HepG2 (cell line): ENCODE data around the gene WBP2NL. TPM values are rescaled to one million over a fixed set of nuclear protein-coding genes. Genes with fewer than 3 reads are reported as not detected.

Experiments
- ATAC-seq: fragments of 200-7000 bp; cut with Tn5 transposase; 3 replicates; pipeline ENCODE4 v1.9.1; 2020; ENCODE audit warnings: mild to moderate bottlenecking, moderate library complexity
- BruUV-seq: library from RNA; stranded (reverse); fragments of 400-500 nt; replicated peaks from 2 replicates; lab custom pipeline; 2021; lab: Mats Ljungman, UMichigan
- CTCF ChIA-PET: fragments of 300-600 bp; formaldehyde crosslinking; extraction: SDS; loops from one replicate; lab custom pipeline; 2021; ENCODE audit warnings: low total read pairs, inconsistent platforms, low intra/inter-chr PET ratio; lab: Yijun Ruan, JAX
- POLR2A ChIA-PET: fragments of 350-600 bp; sonication (Branson Sonifier 250); formaldehyde crosslinking; loops from one replicate; lab custom pipeline; 2020; ENCODE audit warnings: antibody characterized with exemption, inconsistent platforms; lab: Yijun Ruan, JAX
- DNase-seq: peaks from one replicate; pipeline ENCODE4 v3.0.0-alpha.2; 2015; ENCODE audit warnings: low spot score
- FAIRE-seq: peaks from 3 replicates; lab custom pipeline; 2011; peaks lifted over from hg19 to GRCh38; lab: Jason Lieb, UNC
- H2AFZ ChIP-seq: one replicate; pipeline ENCODE4 v1.6.1; 2011; ENCODE audit warnings: low read length, inconsistent platforms
- H3K27ac ChIP-seq: fragments of 300-600 bp; 3 replicates; pipeline ENCODE4 v1.8.0; 2011; ENCODE audit warnings: mixed run types, mild to moderate bottlenecking, mixed read lengths, low read length, inconsistent platforms; ENCODE audit not compliant: insufficient read depth; ENCODE audit errors: extremely low read length
- H3K27me3 ChIP-seq, 2 experiments: fragments of 200-600 bp in 1 of 2; 2 replicates in 1 of 2; 3 replicates in 1 of 2; pipeline versions ENCODE4 v1.6.0 to v1.8.0; 2011; ENCODE audit warnings: low read length in 2 of 2, mild to moderate bottlenecking in 2 of 2, moderate library complexity in 2 of 2, inconsistent platforms in 1 of 2; ENCODE audit not compliant: insufficient read depth in 2 of 2, control insufficient read depth in 1 of 2
- H3K36me3 ChIP-seq, 2 experiments: fragments of 200-600 bp in 1 of 2; replicated peaks in 1 of 2; 2 replicates in 1 of 2; 3 replicates in 1 of 2; pipeline versions ENCODE4 v1.5.1 to v1.8.0; 2011; ENCODE audit warnings: low read length in 2 of 2, inconsistent platforms in 1 of 2; ENCODE audit not compliant: insufficient read depth in 2 of 2, control insufficient read depth in 1 of 2
- H3K4me1 ChIP-seq: 2 replicates; pipeline ENCODE4 v1.5.1; 2012; ENCODE audit warnings: low read length, inconsistent platforms; ENCODE audit not compliant: insufficient read depth
- H3K4me2 ChIP-seq: 2 replicates; pipeline ENCODE4 v1.6.0; 2011; ENCODE audit warnings: low read depth, low read length, inconsistent platforms
- H3K4me3 ChIP-seq, 3 experiments: fragments of 200-600 bp in 1 of 3; sonication (generic), shearing (Covaris generic) in 1 of 3; replicated peaks in 1 of 3; 2 replicates each; pipeline ENCODE4 v1.5.1; 2011 to 2016; ENCODE audit warnings: low read length in 3 of 3, inconsistent platforms in 2 of 3, low read depth in 2 of 3, mild to moderate bottlenecking in 2 of 3, control low read depth in 1 of 3, mixed read lengths in 1 of 3; ENCODE audit not compliant: insufficient read depth in 1 of 3
- H3K79me2 ChIP-seq: one replicate; pipeline ENCODE4 v1.6.1; 2011; ENCODE audit warnings: low read length, inconsistent platforms; ENCODE audit not compliant: insufficient read depth
- H3K9ac ChIP-seq: 2 replicates; pipeline ENCODE4 v1.6.0; 2011; ENCODE audit warnings: mild to moderate bottlenecking, low read depth, low read length, inconsistent platforms; ENCODE audit not compliant: insufficient read depth
- H3K9me3 ChIP-seq: 2 replicates; pipeline ENCODE4 v1.5.1; 2012; ENCODE audit warnings: mild to moderate bottlenecking, low read length
- H4K20me1 ChIP-seq: 2 replicates; pipeline ENCODE4 v1.6.0; 2011; ENCODE audit warnings: inconsistent platforms, mild to moderate bottlenecking, low read length, moderate library complexity; ENCODE audit not compliant: insufficient read depth
- ARHGAP35 ChIP-seq: sonication (generic); formaldehyde crosslinking; IDR thresholded peaks from 2 replicates; pipeline ENCODE4 v1.9.0; 2022; ENCODE audit warnings: mild to moderate bottlenecking, inconsistent platforms, moderate library complexity, missing genetic modification reagents, borderline replicate concordance
- CENPT ChIP-seq: sonication (generic); formaldehyde crosslinking; IDR thresholded peaks from 2 replicates; pipeline ENCODE4 v1.8.0; 2022; ENCODE audit warnings: low read depth, mild to moderate bottlenecking, moderate library complexity, missing genetic modification reagents
- GFI1 ChIP-seq: sonication (generic); formaldehyde crosslinking; IDR thresholded peaks from 2 replicates; pipeline ENCODE4 v1.5.0; 2020; ENCODE audit warnings: missing genetic modification reagents, mild to moderate bottlenecking, borderline replicate concordance
- HNRNPK ChIP-seq: fragments of 200-400 bp; formaldehyde crosslinking; IDR thresholded peaks from 2 replicates; pipeline ENCODE4 v1.6.1; 2018; ENCODE audit warnings: low read length, low read depth, moderate library complexity, mild to moderate bottlenecking; ENCODE audit not compliant: poor library complexity, severe bottlenecking
- HOXA3 ChIP-seq: sonication (generic); formaldehyde crosslinking; IDR thresholded peaks from 2 replicates; pipeline ENCODE4 v1.5.0; 2020; ENCODE audit warnings: missing genetic modification reagents
- ISX ChIP-seq: sonication (generic); formaldehyde crosslinking; conservative IDR thresholded peaks from 2 replicates; pipeline ENCODE4 v1.5.0; 2020; ENCODE audit warnings: missing genetic modification reagents
- PHB2 ChIP-seq: fragments of 450-650 bp; IDR thresholded peaks from 2 replicates; pipeline ENCODE4 v1.6.1; 2018; ENCODE audit not compliant: partially characterized antibody
- POLR2AphosphoS5 ChIP-seq: IDR thresholded peaks from 2 replicates; pipeline ENCODE4 v1.6.1; 2012; ENCODE audit warnings: low read depth, low read length
- RARA ChIP-seq: IDR thresholded peaks from 2 replicates; pipeline ENCODE4 v1.6.1; 2016; ENCODE audit warnings: missing genetic modification reagents, missing compliant biosample characterization
- RBM39 ChIP-seq: fragments of 200-400 bp; formaldehyde crosslinking; IDR thresholded peaks from one replicate; pipeline ENCODE4 v1.6.1; 2018; ENCODE audit warnings: antibody characterized with exemption, mild to moderate bottlenecking, low read depth, low read length; ENCODE audit not compliant: poor library complexity, severe bottlenecking
- REXO4 ChIP-seq: sonication (generic); formaldehyde crosslinking; IDR thresholded peaks from 2 replicates; pipeline ENCODE4 v1.8.0; 2022; ENCODE audit warnings: missing genetic modification reagents, mild to moderate bottlenecking, borderline replicate concordance
- SAP130 ChIP-seq: IDR thresholded peaks from 2 replicates; pipeline ENCODE4 v1.6.1; 2016; ENCODE audit warnings: low read depth
- SMAD9 ChIP-seq: sonication (generic); formaldehyde crosslinking; IDR thresholded peaks from 2 replicates; pipeline ENCODE4 v1.5.1; 2020; ENCODE audit warnings: mild to moderate bottlenecking, missing genetic modification reagents
- ZFP62 ChIP-seq: sonication (generic); formaldehyde crosslinking; IDR thresholded peaks from 2 replicates; pipeline ENCODE4 v1.4.0; 2020; ENCODE audit warnings: missing genetic modification reagents
- ZKSCAN5 ChIP-seq: sonication (generic); formaldehyde crosslinking; IDR thresholded peaks from 2 replicates; pipeline ENCODE4 v1.5.1; 2020; ENCODE audit warnings: mild to moderate bottlenecking, missing genetic modification reagents
- ZNF331 ChIP-seq: sonication (generic); formaldehyde crosslinking; IDR thresholded peaks from 2 replicates; pipeline ENCODE4 v1.4.0; 2020; ENCODE audit warnings: missing genetic modification reagents
- ZNF589 ChIP-seq: sonication (generic); formaldehyde crosslinking; conservative IDR thresholded peaks from 2 replicates; pipeline ENCODE4 v1.8.0; 2022; ENCODE audit warnings: mild to moderate bottlenecking, moderate library complexity, missing genetic modification reagents
- ZNF816 ChIP-seq: sonication (generic); formaldehyde crosslinking; IDR thresholded peaks from 2 replicates; pipeline ENCODE4 v1.8.0; 2022; ENCODE audit warnings: missing genetic modification reagents, mild to moderate bottlenecking, borderline replicate concordance
- WGBS: methylation state at CpG from one replicate; pipeline ENCODE4 v1.1.6; 2017; ENCODE audit warnings: low lambda C conversion rate; 5-methylcytosine and 5-hydroxymethylcytosine counted together
- in situ Hi-C: cut with HindIII; loops from 2 replicates; pipeline ENCODE4 v1.10.0; 2017; ENCODE audit warnings: low pct_unique_long_range_greater_than_20kb; ENCODE audit not compliant: extremely low pct_ligation_motif_present
- intact Hi-C: fragments of 100-400 bp; cut with micrococcal nuclease; formaldehyde crosslinking; loops from one replicate; pipeline ENCODE4 v1.10.0; 2022; ENCODE audit not compliant: unreplicated experiment
- polyA plus RNA-seq, 8 experiments: library from polyadenylated mRNA; depleted of rRNA in 3 of 8; stranded (reverse) in 7 of 8; unstranded in 1 of 8; fragments of >200 nt; fragmentation: Illumina TruSeq in 4 of 8; extraction: Trizol in 4 of 8; gene quantifications; 2 replicates each; pipeline versions ENCODE4 v1.2.1 to v1.2.3, GENCODE V29; 2011 to 2016; ENCODE audit warnings: low read depth in 4 of 8, missing spikeins in 1 of 8, mixed read lengths in 1 of 8; ENCODE audit not compliant: insufficient read depth in 1 of 8
- total RNA-seq, 5 experiments: library from RNA; depleted of rRNA; stranded (reverse); fragments of >200 nt; fragmentation: Illumina TruSeq; extraction: Trizol; gene quantifications; 2 replicates each; pipeline ENCODE4 v1.2.3, GENCODE V29; 2016; ENCODE audit warnings: low read depth in 1 of 5

Gene WBP2NL
- total and polyA plus RNA-seq, 2 of the 13 experiments (the other 11 are each of a cell fraction or from before 2014, with no cell fraction given) = not detected

- ATAC-seq (no peak), FAIRE-seq (no peak), DNase-seq (no peak)
- BruUV-seq = no TSS peak
- H3K27ac ChIP-seq = no peak overlapping the region
- H4K20me1 ChIP-seq = no peaks in the 10 kb centered on the region
- H3K9ac ChIP-seq = no peak overlapping the region
- CTCF ChIA-PET = no interaction called here
- H3K4me3 ChIP-seq = no peak overlapping the region
- no peaks in the 10 kb centered on the region for H3K36me3 ChIP-seq
- TF ChIP-seq HNRNPK (no peak), SMAD9 (CRISPR knock-in tag) (no peak), CENPT (CRISPR knock-in tag) (no peak), RARA (CRISPR knock-in tag) (no peak), ARHGAP35 (CRISPR knock-in tag) (no peak), HOXA3 (CRISPR knock-in tag) (no peak), POLR2AphosphoS5 (no peak), ZNF816 (no peak), PHB2 (no peak), ZKSCAN5 (CRISPR knock-in tag) (no peak), GFI1 (CRISPR knock-in tag) (no peak), ISX (CRISPR knock-in tag) (no peak), REXO4 (CRISPR knock-in tag) (no peak), RBM39 (no peak), ZFP62 (CRISPR knock-in tag) (no peak), SAP130 (no peak), ZNF589 (no peak), ZNF331 (CRISPR knock-in tag) (no peak)
- in situ Hi-C loops (no loop called here), intact Hi-C loops (no loop called here)
- H3K4me1 ChIP-seq = no peaks in the 10 kb centered on the region
- no peak overlapping the region for H2AFZ ChIP-seq
- H3K4me2 ChIP-seq = no peak overlapping the region
- H3K79me2 ChIP-seq = no peaks in the 10 kb centered on the region
- POLR2A ChIA-PET = no interaction called here
- peaks cover 12% of the 10 kb centered on the region for H3K9me3 ChIP-seq
- 19% methylated on average over 5 of the region's 5 CpGs for WGBS
- no peaks in the 10 kb centered on the region for H3K27me3 ChIP-seq
Observed at GRCh38 chr22:42039271-42039670, 40.7 kb downstream of the WBP2NL start.
